ENCODE results near the gene PDCD10.

The PDCD10 gene

GRCh38 chr3:167694121-167694520 lies 40.6 kb downstream of the PDCD10 start:
- H3K14ac ChIP-seq (ENCODE audit: low read length in 2 of 2) = no peak overlapping the region
- no peak overlapping the region for H3K23ac ChIP-seq (ENCODE audit: low read length in 2 of 2)
- no peaks in the 10 kb centered on the region for H3K9me3 ChIP-seq (ENCODE audit: control insufficient read depth, low read length)
- no peak for DNase-seq
- H2BK12ac ChIP-seq (ENCODE audit: low read length in 2 of 2) = no peak overlapping the region
- H3K4me2 ChIP-seq (ENCODE audit: low read length, poor library complexity, severe bottlenecking) = no peak overlapping the region
- peaks cover 10% of the 10 kb centered on the region for H3K79me1 ChIP-seq (replicated peaks; ENCODE audit: low read length, poor library complexity, severe bottlenecking)
- H3K36me3 ChIP-seq (ENCODE audit: control insufficient read depth in 1 of 2, insufficient read depth in 2 of 2, low read depth in 1 of 2, low read length in 2 of 2) = peaks cover 7 to 69% of the 10 kb centered on the region in 2 experiments
- H4K91ac ChIP-seq (ENCODE audit: low read length) = no peak overlapping the region
- H3K4ac ChIP-seq (ENCODE audit: low read depth in 1 of 2, low read length in 2 of 2) = no peak overlapping the region
- H2BK120ac ChIP-seq (ENCODE audit: low read depth, low read length) = no peak overlapping the region
- no peak overlapping the region for H4K8ac ChIP-seq (ENCODE audit: low read length)
- H2BK15ac ChIP-seq (ENCODE audit: low read depth, poor library complexity, severe bottlenecking) = no peak overlapping the region
- no peak overlapping the region for H3K9ac ChIP-seq (ENCODE audit: low read length)
- H2AK5ac ChIP-seq (ENCODE audit: low read length, severe bottlenecking) = no peak overlapping the region
- H3K4me3 ChIP-seq (ENCODE audit: insufficient read depth in 1 of 2, low read depth in 1 of 2, low read length in 2 of 2) = no peak overlapping the region
- H3K18ac ChIP-seq (ENCODE audit: low read depth in 1 of 2, low read length in 2 of 2) = no peak overlapping the region
- H2AFZ ChIP-seq (ENCODE audit: low read depth, low read length) = no peak overlapping the region
- no peaks in the 10 kb centered on the region for H3K27me3 ChIP-seq (ENCODE audit: control insufficient read depth in 1 of 2, insufficient read depth in 1 of 2, low read length in 2 of 2)
- H3K4me1 ChIP-seq (ENCODE audit: control insufficient read depth, insufficient read depth, low read depth, low read length) = no peaks in the 10 kb centered on the region
- H3K27ac ChIP-seq (ENCODE audit: low read length, poor library complexity, severe bottlenecking) = no peak overlapping the region
- no CpG with 5 or more reads among the region's 2 CpGs for WGBS
- H2BK5ac ChIP-seq (ENCODE audit: low read depth, low read length, poor library complexity, severe bottlenecking) = no peak overlapping the region

DNA sequence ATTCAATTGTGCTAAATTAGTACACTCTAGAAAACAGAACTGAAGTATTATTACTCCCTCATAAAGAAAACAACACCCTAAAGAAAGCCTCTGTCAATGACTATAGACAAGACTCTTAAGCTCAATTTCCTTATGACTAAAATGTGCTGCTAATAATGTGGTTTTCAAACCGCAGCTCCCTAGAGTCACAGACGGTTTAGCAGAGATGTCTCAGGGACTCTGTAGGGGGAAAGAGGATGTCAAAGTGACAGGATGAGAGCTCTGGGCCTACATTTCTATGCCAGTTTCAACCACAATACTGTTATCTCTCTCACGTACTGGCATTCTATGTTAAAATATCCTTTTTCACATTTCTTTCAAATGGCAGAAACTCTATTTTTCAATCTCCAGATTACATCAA lies 43.3 kb downstream of the PDCD10 start:
- Histone ChIP-seq H3K36me3 (ENCODE audit: control insufficient read depth in 1 of 2, insufficient read depth in 2 of 2, low read depth in 1 of 2, low read length in 2 of 2) (peaks cover 7 to 73% of the 10 kb centered on the region in 2 experiments), H3K79me1 (replicated peaks; ENCODE audit: low read length, poor library complexity, severe bottlenecking) (peaks cover 10% of the 10 kb centered on the region), H4K91ac (ENCODE audit: low read length) (no peak overlapping the region), H3K4ac (ENCODE audit: low read depth in 1 of 2, low read length in 2 of 2) (no peak overlapping the region), H3K9ac (ENCODE audit: low read length) (no peak overlapping the region), H3K27ac (ENCODE audit: low read length, poor library complexity, severe bottlenecking) (no peak overlapping the region), H3K9me3 (ENCODE audit: control insufficient read depth, low read length) (no peaks in the 10 kb centered on the region), H2AK5ac (ENCODE audit: low read length, severe bottlenecking) (no peak overlapping the region), H4K8ac (ENCODE audit: low read length) (no peak overlapping the region), H2BK15ac (ENCODE audit: low read depth, poor library complexity, severe bottlenecking) (no peak overlapping the region), H3K14ac (ENCODE audit: low read length in 2 of 2) (no peak overlapping the region), H3K23ac (ENCODE audit: low read length in 2 of 2) (no peak overlapping the region), H3K4me3 (ENCODE audit: insufficient read depth in 1 of 2, low read depth in 1 of 2, low read length in 2 of 2) (no peak overlapping the region), H3K27me3 (ENCODE audit: control insufficient read depth in 1 of 2, insufficient read depth in 1 of 2, low read length in 2 of 2) (no peaks in the 10 kb centered on the region), H3K18ac (ENCODE audit: low read depth in 1 of 2, low read length in 2 of 2) (no peak overlapping the region), H2AFZ (ENCODE audit: low read depth, low read length) (no peak overlapping the region), H2BK12ac (ENCODE audit: low read length in 2 of 2) (no peak overlapping the region), H3K4me1 (ENCODE audit: control insufficient read depth, insufficient read depth, low read depth, low read length) (no peaks in the 10 kb centered on the region), H3K4me2 (ENCODE audit: low read length, poor library complexity, severe bottlenecking) (no peak overlapping the region), H2BK120ac (ENCODE audit: low read depth, low read length) (no peak overlapping the region), H2BK5ac (ENCODE audit: low read depth, low read length, poor library complexity, severe bottlenecking) (no peak overlapping the region)
- 90% methylated on average over 2 of the region's 3 CpGs for WGBS
- no peak for DNase-seq

DNA sequence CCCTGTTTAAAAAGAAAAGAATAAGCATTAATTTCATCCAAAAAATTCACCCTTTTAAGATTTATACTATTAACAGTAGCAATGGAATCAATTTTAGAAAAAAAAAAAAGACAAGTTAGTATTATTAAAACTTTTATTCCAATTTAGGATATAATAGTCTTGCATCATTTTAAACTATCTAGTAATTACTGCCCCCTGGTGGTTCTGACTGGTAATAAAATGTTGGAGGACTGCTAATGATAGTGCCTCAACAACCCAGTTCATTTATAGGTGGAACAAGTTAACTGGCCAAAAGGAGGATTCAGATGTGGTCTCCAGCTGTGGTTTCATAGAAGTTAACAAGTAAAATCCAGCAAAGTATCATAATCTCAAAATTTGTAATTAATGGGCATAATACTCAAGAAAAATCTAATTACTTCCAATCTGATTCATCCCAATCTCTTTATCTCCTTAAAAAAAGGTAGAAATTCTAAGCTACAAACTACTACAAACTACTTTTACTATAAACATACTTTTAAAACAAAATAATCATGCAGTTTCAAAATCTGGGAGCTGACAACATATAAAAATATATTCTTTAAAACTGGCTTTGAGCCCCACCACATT lies 50.2 kb downstream of the PDCD10 start:
- H3K36me3 ChIP-seq (ENCODE audit: control insufficient read depth in 1 of 2, insufficient read depth in 2 of 2, low read depth in 1 of 2, low read length in 2 of 2) = peaks cover 0 to 66% of the 10 kb centered on the region in 2 experiments
- H3K4me1 ChIP-seq (ENCODE audit: control insufficient read depth, insufficient read depth, low read depth, low read length) = no peaks in the 10 kb centered on the region
- no peak overlapping the region for H4K91ac ChIP-seq (ENCODE audit: low read length)
- no peak overlapping the region for H3K14ac ChIP-seq (ENCODE audit: low read length in 2 of 2)
- H3K4me2 ChIP-seq (ENCODE audit: low read length, poor library complexity, severe bottlenecking) = no peak overlapping the region
- no peak overlapping the region for H2AFZ ChIP-seq (ENCODE audit: low read depth, low read length)
- no peak overlapping the region for H2BK120ac ChIP-seq (ENCODE audit: low read depth, low read length)
- H3K9me3 ChIP-seq (ENCODE audit: control insufficient read depth, low read length) = no peaks in the 10 kb centered on the region
- H2BK15ac ChIP-seq (ENCODE audit: low read depth, poor library complexity, severe bottlenecking) = no peak overlapping the region
- H3K18ac ChIP-seq (ENCODE audit: low read depth in 1 of 2, low read length in 2 of 2) = no peak overlapping the region
- no peak overlapping the region for H2BK12ac ChIP-seq (ENCODE audit: low read length in 2 of 2)
- no peak overlapping the region for H2AK5ac ChIP-seq (ENCODE audit: low read length, severe bottlenecking)
- H3K4ac ChIP-seq (ENCODE audit: low read depth in 1 of 2, low read length in 2 of 2) = no peak overlapping the region
- no peak overlapping the region for H4K8ac ChIP-seq (ENCODE audit: low read length)
- H2BK5ac ChIP-seq (ENCODE audit: low read depth, low read length, poor library complexity, severe bottlenecking) = no peak overlapping the region
- H3K79me1 ChIP-seq (replicated peaks; ENCODE audit: low read length, poor library complexity, severe bottlenecking) = peaks cover 5% of the 10 kb centered on the region
- peak; percentile 73 for DNase-seq
- H3K27ac ChIP-seq (ENCODE audit: low read length, poor library complexity, severe bottlenecking) = no peak overlapping the region
- no peaks in the 10 kb centered on the region for H3K27me3 ChIP-seq (ENCODE audit: control insufficient read depth in 1 of 2, insufficient read depth in 1 of 2, low read length in 2 of 2)
- H3K9ac ChIP-seq (ENCODE audit: low read length) = no peak overlapping the region
- H3K23ac ChIP-seq (ENCODE audit: low read length in 2 of 2) = no peak overlapping the region
- no peak overlapping the region for H3K4me3 ChIP-seq (ENCODE audit: insufficient read depth in 1 of 2, low read depth in 1 of 2, low read length in 2 of 2)

DNA sequence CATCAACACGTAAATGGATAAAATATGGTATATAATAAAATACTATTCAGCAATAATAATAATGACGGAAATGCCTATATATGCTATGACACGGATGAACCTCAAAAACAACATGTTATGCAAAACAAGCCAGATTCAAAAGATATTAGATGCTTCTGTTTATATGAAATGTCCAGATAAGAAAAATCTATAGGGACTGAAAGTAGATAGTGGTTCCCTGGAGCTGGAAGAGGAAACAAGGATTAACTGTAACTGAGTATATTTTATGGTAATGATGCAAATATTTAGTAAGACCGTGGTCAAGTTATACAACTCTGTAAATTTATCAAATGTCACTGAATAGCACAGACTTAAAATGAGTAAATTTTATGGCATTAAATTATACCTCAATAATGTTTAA lies 55.2 kb downstream of the PDCD10 start:
- H3K14ac ChIP-seq (ENCODE audit: low read length in 2 of 2) = no peak overlapping the region
- H3K4ac ChIP-seq (ENCODE audit: low read depth in 1 of 2, low read length in 2 of 2) = no peak overlapping the region
- H3K4me1 ChIP-seq (ENCODE audit: control insufficient read depth, insufficient read depth, low read depth, low read length) = no peaks in the 10 kb centered on the region
- H3K4me2 ChIP-seq (ENCODE audit: low read length, poor library complexity, severe bottlenecking) = no peak overlapping the region
- peaks cover 4 to 87% of the 10 kb centered on the region in 2 experiments for H3K36me3 ChIP-seq (ENCODE audit: control insufficient read depth in 1 of 2, insufficient read depth in 2 of 2, low read depth in 1 of 2, low read length in 2 of 2)
- H3K23ac ChIP-seq (ENCODE audit: low read length in 2 of 2) = no peak overlapping the region
- H3K18ac ChIP-seq (ENCODE audit: low read depth in 1 of 2, low read length in 2 of 2) = no peak overlapping the region
- no peak overlapping the region for H2AFZ ChIP-seq (ENCODE audit: low read depth, low read length)
- H3K4me3 ChIP-seq (ENCODE audit: insufficient read depth in 1 of 2, low read depth in 1 of 2, low read length in 2 of 2) = no peak overlapping the region
- no peak overlapping the region for H2BK120ac ChIP-seq (ENCODE audit: low read depth, low read length)
- H2BK12ac ChIP-seq (ENCODE audit: low read length in 2 of 2) = no peak overlapping the region
- no peaks in the 10 kb centered on the region for H3K27me3 ChIP-seq (ENCODE audit: control insufficient read depth in 1 of 2, insufficient read depth in 1 of 2, low read length in 2 of 2)
- no peak overlapping the region for H2BK5ac ChIP-seq (ENCODE audit: low read depth, low read length, poor library complexity, severe bottlenecking)
- H3K9ac ChIP-seq (ENCODE audit: low read length) = no peak overlapping the region
- no peak overlapping the region for H2BK15ac ChIP-seq (ENCODE audit: low read depth, poor library complexity, severe bottlenecking)
- H3K9me3 ChIP-seq (ENCODE audit: control insufficient read depth, low read length) = peaks cover 29% of the 10 kb centered on the region
- peaks cover 3% of the 10 kb centered on the region for H3K79me1 ChIP-seq (replicated peaks; ENCODE audit: low read length, poor library complexity, severe bottlenecking)
- H4K91ac ChIP-seq (ENCODE audit: low read length) = no peak overlapping the region
- H2AK5ac ChIP-seq (ENCODE audit: low read length, severe bottlenecking) = no peak overlapping the region
- DNase-seq = no peak
- H4K8ac ChIP-seq (ENCODE audit: low read length) = no peak overlapping the region
- no CpG with 5 or more reads among the region's 4 CpGs for WGBS
- no peak overlapping the region for H3K27ac ChIP-seq (ENCODE audit: low read length, poor library complexity, severe bottlenecking)
